Amniotic epithelial cell (primary cell): ENCODE results near the gene KLHDC2.
A peak's percentile ranks its signal among the peaks of the same experiment; 100 is the strongest.
"Not testable (repeated sequence)": the region's sequence is repeated elsewhere in the genome, so short reads cannot be mapped to it uniquely, and the experiment has no call there.

Experiments
- DNase-seq: peaks from one replicate; pipeline ENCODE4 v3.0.0-alpha.2; 2010; ENCODE audit warnings: low read depth

KLHDC2 gene, protein sequence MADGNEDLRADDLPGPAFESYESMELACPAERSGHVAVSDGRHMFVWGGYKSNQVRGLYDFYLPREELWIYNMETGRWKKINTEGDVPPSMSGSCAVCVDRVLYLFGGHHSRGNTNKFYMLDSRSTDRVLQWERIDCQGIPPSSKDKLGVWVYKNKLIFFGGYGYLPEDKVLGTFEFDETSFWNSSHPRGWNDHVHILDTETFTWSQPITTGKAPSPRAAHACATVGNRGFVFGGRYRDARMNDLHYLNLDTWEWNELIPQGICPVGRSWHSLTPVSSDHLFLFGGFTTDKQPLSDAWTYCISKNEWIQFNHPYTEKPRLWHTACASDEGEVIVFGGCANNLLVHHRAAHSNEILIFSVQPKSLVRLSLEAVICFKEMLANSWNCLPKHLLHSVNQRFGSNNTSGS

DNA sequence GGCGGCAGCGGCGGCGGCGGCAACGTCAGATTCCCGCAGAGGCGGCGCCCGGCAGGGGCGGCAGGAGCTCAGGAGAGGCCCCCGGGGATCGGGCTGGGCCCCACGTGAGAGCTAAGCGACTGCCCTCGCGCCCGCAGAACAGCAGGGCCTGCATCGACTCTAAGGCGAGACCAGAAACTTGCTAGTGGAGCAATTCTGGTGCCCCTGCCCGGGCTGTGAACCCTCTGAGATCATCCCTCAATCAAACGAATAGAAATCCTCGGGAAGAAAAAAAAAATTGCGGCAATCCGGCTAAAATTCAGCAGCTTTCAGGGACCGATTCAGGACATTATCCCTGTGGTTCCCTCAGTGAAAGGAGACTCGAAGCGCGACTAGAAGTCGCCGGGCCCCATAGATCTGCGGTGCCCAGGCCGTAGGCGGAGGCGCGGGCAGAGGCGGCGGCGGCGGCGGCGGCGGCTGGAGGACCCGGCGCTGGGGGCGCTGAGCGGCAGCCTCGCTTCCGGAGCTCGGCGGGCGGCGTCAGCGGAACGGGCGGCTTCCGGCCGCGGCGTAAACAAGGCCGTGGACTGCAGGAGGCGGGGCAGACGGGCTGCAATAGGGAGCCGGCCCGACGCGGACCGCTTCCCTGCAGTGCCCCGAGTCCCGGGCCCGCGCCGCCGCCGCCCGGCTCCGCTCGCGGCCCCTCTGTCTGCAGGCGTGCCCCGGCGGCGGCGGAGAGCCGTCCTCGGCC, at the start of gene KLHDC2:
Gene KLHDC2 (plus strand): TSS at position 583 of the 730 bp plus-strand sequence. CDS start 316 bp downstream, outside the sequence.
- DNase-seq, result peak; percentile 84

GRCh38 chr14:49720744-49721143, 47.2 kb upstream of the KLHDC2 start:
- DNase-seq, result no peak

DNA sequence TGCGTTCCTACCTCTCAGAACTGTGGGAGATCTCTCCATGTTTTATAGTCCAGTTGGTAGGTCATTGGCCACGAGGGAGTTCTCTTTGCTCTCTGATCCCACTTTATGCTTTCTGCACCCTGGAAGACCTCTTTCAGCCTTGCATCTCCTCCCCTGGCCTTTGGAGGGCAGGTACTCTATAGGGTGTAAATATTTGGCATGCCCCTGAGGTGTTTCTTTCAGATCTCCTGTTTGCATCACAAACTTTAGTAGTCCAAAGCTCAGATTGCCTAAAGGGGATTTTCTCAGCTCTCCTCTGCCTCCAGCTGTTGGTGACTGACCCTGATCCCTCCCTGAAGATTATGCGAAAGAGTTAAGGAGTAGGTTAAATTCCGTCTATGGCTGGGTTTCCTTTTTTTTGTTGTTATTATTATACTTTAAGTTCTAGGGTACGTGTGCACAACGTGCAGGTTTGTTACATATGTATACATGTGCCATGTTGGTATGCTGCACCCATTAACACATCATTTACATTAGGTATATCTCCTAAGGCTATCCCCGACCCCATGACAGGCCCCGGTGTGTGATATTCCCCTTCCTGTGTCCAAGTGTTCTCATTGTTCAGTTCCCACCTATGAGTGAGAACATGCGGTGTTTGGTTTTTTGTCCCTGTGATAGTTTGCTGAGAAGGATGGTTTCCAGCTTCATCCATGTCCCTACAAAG, 46.1 kb upstream of the KLHDC2 start:
- not testable (repeated sequence) for DNase-seq

DNA sequence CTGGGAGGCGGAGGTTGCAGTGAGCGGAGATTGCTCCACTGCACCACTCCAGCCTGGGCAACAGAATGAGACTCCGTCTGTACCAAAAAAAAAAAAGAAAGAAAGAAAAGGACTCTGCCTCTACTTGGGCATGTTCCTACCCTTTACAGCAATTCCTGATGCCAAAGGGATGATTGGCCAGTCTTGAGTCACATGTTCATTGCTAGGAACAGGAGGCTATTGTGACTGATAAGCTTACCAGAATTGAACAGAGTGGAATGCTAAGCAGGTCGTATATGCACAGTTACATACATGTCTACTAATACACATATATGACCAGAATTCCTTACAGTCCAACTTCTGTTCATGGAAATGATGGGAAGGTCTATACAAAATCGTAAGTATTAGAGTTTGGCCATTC, 40.8 kb upstream of the KLHDC2 start:
- no peak for DNase-seq

DNA sequence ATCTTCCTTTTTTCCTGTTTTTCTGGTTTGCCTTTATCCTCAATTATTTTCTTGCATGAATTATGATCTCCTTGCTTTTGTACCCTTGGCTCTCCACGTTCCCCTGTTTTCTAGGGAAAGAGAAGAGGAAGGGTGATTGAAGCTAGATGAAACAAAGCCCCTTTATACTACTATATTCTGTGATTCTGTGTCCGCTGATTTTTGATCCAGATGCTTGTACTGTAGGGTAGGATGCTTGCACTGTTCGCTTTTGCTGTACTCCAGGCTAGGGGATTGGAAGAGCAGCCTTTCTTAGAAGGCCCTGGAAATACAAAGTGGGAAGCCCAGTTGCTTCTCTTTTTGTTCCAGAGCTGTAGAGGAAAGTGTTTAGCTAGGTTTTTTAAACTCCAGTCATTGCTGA, 35.1 kb upstream of the KLHDC2 start:
- DNase-seq, result no peak

DNA sequence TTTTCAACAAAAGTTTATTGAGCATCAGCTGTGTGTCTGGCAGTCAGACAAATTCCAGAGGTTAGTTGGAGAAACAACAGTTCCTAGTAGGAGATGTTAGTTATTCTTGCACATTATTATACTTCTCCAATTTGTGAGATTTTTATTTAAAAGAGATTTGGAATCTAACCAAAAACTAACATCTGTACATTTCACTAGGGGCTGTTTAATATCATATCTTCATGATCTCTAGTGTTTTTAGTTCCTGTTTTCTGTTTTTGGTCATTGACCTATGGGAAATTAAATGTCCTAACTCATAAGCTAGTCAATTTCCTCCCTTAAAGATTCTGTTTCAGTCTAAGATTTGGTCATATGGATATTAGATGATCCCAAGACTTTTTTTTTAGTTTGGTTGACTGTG, 34.1 kb upstream of the KLHDC2 start:
- DNase-seq, result no peak

GRCh38 chr14:49735669-49736068, 32.3 kb upstream of the KLHDC2 start:
- not testable (repeated sequence) for DNase-seq

GRCh38 chr14:49745191-49745590, 22.8 kb upstream of the KLHDC2 start:
- DNase-seq, result no peak

- not testable (repeated sequence) for DNase-seq
These were observed 21.5 kb upstream of the KLHDC2 start for GRCh38 chr14:49746476-49746875.

GRCh38 chr14:49754570-49755097, 13.3 kb upstream of the KLHDC2 start:
- no peak for DNase-seq

GRCh38 chr14:49755378-49755777, 12.6 kb upstream of the KLHDC2 start:
- no peak for DNase-seq

GRCh38 chr14:49761839-49762551, 6.0 kb upstream of the KLHDC2 start:
- no peak for DNase-seq

DNA sequence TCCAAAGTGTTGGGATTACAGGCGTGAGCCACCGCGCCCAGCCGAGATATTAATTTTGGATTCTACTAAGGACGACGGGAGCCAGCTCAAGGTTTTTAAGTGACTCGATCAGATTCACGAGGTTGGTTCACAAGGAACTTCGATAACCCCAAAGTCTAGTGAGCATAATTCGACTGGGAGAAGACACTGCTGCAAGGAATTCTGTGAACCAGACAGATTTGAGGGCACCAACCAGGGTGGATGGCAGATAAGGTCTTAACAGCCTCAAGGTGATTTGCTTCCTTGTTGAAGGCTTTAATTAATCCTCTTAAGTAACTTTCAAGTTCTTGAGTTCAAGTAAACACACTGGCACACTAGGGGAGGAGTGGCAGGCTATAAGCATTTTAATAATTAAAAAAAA, 1.1 kb upstream of the KLHDC2 start:
- peak; percentile 13 for DNase-seq

GRCh38 chr14:49767270-49767570, 733 bp upstream of the KLHDC2 start:
- DNase-seq, result no peak

GRCh38 chr14:49768301-49769121, 558 bp downstream of the KLHDC2 start:
- peak; percentile 64 for DNase-seq

- peak; percentile 53 for DNase-seq
These were observed 1.2 kb downstream of the KLHDC2 start for GRCh38 chr14:49769171-49769570.

GRCh38 chr14:49769581-49770211, 1.7 kb downstream of the KLHDC2 start:
- no peak for DNase-seq

DNA sequence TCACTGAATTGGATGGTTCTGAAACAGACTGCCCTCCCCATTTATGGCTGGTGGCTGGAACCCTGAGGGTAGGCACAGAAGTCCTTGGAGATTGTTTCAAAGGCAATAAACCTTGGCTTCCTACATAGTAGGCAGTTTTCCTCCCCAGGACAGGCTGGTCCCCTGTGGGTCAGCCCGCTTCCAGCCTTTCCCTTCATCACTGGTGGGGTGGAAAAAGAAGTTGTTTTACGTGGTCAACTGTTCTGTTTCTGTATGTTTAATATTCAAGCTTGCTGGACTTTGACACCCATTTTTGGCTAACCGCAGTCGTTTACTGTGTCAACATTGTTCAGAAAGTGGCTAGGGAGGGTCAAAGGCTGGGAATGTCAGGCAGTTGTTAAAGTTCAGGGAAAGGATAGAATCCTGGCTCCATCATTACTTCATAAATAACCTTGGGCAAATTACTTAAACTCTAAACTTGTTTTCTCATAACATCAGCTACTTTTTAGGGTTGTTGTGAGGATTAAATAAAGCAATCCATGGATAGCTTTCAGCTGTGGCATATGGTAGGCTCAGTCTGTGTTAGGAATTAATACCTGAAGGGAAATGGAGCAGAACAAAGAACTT, 2.4 kb downstream of the KLHDC2 start:
- DNase-seq, result peak; percentile 20

DNA sequence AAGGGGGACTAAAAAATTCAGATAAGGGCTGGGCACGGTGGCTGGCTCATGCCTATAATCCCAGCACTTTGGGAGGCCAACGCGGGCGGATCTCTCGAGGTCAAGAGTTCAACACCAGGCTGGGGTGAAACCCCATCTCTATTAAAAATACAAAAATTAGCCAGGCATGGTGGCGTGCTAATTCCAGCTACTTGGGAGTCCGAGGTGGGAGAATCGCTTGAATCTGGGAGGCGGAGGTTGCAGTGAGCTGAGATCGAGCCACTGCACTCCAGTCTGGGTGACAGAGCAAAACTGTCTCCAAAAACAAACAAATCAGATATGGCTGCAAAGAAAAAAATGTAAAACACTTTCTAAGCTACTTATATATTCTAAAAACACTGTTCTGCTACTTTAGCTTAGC, 3.7 kb downstream of the KLHDC2 start:
- not testable (repeated sequence) for DNase-seq

DNA sequence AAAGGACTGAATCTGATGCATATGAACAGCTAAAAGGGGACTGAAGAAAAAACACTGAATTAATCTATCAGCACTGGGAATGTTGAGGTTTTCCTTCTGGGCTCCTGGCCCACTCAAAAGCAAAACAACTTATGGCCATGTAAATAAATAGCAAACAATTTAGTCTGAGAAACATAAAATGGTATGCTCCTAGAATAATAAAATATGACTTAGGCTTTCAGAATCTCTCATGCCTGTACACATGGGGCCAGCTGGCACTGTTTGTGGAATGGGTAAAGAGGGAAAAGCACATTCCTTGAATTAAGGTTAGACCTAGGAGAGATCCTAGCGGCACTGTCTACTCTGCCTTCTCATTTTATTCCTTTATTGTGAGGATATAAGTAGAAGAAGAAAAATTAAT, 6.2 kb downstream of the KLHDC2 start:
- DNase-seq, result no peak
